Skeletal muscle tissue (tissue), 2 donors: ENCODE results near the gene KNL1. TPM values are rescaled to one million over a fixed set of nuclear protein-coding genes. Genes with fewer than 3 reads are reported as not detected.

Experiments used
- small RNA-seq: library from RNA; depleted of rRNA; stranded (forward); fragments of <200 nt; gene quantifications from one replicate; pipeline ENCODE3, GENCODE V24; 2014
- total RNA-seq: library from RNA; depleted of rRNA; stranded (reverse); fragments of >200 nt; gene quantifications from one replicate; pipeline ENCODE4 v1.2.3, GENCODE V29; 2014

Gene KNL1
- total RNA-seq, 1 donor from 2014 or later: 6.3 TPM

Small RNAs within 50 kb of the gene (small RNA-seq; reads per million reads assigned to genes)
- gene RF00017: not detected
- gene RN7SL376P: not detected

Other genes starting within 250 kb of the KNL1 start
- not detected for gene PHGR1, start 243.2 kb upstream of the KNL1 start, total RNA-seq
- gene DISP2, start 236.0 kb upstream of the KNL1 start, total RNA-seq: under 0.01 TPM
- 15.7 TPM for gene KNSTRN, start 211.5 kb upstream of the KNL1 start, total RNA-seq
- gene IVD, start 188.5 kb upstream of the KNL1 start, total RNA-seq: 33.4 TPM
- 9.4 TPM for gene BAHD1, start 153.3 kb upstream of the KNL1 start, total RNA-seq
- 6.8 TPM for gene CHST14, start 123.3 kb upstream of the KNL1 start, total RNA-seq
- gene CCDC32, start 29.2 kb upstream of the KNL1 start, total RNA-seq: 11.0 TPM
- 10.4 TPM for gene RPUSD2, start 24.9 kb upstream of the KNL1 start, total RNA-seq
- 1.6 TPM for gene RAD51, start 100.9 kb downstream of the KNL1 start, total RNA-seq
- 14.6 TPM for gene RMDN3, start 161.0 kb downstream of the KNL1 start, total RNA-seq
- 1.6 TPM for gene GCHFR, start 169.8 kb downstream of the KNL1 start, total RNA-seq
- gene C15orf62, start 175.7 kb downstream of the KNL1 start, total RNA-seq: not detected
- gene ZFYVE19, start 212.8 kb downstream of the KNL1 start, total RNA-seq: 19.8 TPM
- gene DNAJC17, start 213.2 kb downstream of the KNL1 start, total RNA-seq: 10.4 TPM
- not detected for gene PPP1R14D, start 234.5 kb downstream of the KNL1 start, total RNA-seq
- under 0.01 TPM for gene SPINT1, start 249.8 kb downstream of the KNL1 start, total RNA-seq